HG03066 (cell line): ENCODE results near the gene PEX11B.

Source experiments
- ATAC-seq: cut with Tn5 transposase; IDR thresholded peaks from one replicate; pipeline ENCODE4 v1.9.1; 2021; ENCODE audit warnings: low read depth; ENCODE audit not compliant: unreplicated experiment

The PEX11B gene, protein sequence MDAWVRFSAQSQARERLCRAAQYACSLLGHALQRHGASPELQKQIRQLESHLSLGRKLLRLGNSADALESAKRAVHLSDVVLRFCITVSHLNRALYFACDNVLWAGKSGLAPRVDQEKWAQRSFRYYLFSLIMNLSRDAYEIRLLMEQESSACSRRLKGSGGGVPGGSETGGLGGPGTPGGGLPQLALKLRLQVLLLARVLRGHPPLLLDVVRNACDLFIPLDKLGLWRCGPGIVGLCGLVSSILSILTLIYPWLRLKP

DNA sequence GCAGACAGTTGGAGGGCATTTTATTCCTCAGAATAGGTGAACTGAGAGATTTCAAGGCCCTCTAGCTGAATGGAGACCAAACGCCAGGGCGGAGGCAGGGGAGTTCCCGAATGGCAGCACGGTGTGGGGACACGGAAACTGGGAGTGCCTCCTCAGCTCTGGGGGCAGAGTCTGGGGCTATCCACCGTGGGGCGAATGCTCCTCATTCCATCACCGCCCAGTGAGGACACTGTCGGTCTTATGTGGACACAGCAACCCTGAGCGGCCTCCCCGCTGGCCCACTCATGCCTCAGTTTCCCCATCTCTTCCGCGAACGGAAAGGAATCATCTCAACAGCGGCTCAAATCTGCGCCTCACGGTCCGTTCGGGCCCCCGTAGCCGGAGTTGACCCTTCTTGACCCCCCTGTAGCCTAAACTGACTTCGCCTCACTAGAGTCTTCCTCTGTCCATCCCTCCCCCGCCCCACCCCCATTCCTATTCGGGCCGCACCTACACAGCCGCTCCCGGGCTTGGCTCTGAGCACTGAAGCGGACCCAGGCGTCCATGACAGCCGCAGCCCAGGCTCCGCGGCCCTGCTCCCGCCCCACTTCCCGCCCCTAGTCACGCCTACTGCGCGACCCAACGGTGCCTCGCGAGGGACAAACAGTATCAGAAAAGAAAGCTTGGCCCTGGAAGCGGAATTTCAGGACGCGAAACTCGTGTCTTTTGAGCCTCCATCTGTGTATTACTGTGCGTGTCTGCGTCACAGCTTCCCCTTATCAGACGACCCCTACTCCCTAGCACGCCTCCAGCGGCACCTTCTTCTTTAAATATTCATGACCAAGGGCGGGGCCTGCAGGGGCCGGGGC is at the start of gene PEX11B:
Gene PEX11B (minus strand): TSS at position 574 of the 848 bp plus-strand sequence. CDS start 29 bp downstream, at position 545.
- peak; percentile 76 for ATAC-seq

DNA sequence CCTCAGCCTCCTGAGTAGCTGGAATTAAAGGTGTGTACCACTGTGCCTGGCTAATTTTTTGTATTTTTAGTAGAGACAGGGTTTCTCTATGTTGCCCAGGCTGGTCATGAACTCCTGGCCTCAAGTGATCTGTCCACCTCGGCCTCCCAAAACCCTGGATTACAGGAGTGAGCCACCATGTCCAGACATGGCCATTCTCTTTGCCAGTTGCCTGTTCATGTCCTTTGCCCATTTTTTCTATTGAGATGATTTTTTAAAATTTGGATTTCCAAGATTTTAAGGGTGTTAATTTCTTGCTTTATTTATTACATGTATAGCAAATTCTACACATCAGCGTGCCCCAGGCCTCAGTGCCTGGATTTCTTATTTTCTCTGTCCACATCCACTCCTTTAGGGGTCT is 48.8 kb upstream of the PEX11B start:
- ATAC-seq, result no peak

DNA sequence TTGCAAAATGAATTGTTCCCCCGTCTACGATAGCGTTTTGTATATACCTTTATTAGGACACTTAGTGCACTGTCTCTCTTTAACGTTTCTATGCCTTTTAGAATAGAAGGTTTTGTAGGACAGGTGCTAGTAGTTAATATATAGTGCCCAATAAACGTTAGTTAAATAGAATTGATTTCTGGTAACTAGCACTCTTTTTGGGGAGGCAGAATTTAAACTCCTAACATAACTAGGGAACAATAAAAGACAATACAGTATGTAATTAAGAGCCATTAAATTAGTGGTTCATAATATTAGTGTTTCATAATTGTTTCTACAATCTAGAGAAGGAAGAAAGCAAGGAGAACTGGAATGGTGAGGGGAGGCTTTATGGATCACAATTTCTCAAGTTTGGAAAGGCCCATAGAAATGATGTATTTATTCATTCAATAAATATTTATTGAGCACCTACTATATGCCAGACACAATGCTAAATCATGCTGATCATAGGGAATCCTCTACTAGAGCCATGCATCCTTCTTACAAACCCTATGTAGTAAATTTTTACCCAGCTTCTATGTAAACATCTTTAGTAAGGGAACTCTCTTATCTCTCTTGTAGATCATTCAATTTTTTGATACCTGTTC is 46.7 kb upstream of the PEX11B start:
- no peak for ATAC-seq

DNA sequence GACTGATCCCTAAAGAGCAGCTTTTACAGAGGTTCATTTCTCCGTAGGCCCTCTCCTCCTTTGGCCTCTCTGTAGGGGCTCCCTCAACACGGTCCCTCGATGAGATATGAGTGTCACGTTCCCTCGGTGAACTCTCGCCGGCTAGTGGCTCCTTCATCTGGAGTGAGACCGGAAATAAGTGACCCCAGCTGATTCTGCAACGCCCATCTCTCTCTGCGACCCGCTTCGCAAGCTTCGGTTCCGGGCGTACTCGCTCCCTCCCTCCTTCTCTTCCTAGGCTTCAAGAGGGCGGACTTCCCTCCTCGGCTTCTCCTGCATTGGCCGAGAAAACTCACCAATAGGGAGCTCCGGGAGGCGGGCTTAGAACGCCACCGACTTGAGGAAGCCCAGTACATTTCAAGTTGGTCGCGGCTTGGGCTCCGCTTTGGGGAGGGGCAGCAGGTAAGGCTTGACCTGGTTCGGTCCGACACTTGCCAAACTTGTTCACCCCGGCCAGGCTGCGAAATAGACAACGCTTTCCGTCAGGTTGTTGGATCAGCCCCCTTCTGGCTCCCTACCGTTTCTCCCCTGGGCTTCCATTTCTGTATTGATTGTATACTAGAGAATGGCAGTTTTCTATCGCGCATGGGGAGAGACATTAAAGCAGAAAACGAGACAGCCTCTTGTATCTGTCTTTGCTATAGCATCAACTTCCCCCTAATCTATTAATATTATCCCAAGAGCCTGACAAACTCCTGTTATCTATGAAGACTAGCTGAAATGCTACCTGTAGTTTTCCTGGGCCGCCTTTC is 46.0 kb upstream of the PEX11B start, which contains the start of the genes ANKRD34A and POLR3GL:
Gene ANKRD34A (minus strand): TSS at position 248 of the 791 bp plus-strand sequence. CDS start 2,816 bp downstream, outside the sequence.
Gene POLR3GL (plus strand): TSS at position 363 of the 791 bp plus-strand sequence. CDS start 10,176 bp downstream, outside the sequence.
- ATAC-seq, result peak; percentile 86

DNA sequence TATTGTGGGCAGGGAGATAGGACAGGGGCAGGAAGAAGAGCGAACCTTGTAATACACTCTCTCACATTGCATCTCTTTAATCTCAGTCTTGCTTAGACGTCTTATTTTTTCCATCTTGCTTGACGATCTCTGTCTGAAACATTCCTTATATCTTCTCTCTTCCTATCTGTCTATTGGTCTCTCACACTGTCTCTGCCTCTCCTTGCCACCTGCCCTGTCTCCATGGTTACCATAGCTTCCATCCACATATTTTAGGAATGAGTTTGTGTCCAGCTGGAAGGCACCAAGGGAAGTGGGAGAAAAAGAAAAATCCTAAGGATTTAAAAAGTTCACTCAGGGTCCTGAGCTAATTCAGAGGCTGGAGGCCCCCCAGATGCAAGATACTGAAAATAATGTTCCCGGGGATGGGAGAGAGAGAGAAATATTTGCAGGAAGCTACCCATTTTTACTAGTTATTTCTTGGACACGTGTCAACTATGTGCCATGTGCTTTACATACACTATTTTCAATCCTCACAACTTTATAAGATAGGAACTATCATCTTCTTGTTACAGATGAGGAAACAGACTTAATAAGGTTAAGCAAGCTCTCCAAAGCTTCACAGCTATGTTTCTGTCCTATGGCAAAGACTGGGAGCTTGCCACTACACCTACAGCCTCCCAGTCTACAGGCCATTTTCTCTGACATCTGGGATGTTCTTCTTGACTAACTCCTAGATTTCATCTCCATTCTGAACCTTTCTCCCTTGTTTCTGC is 44.9 kb upstream of the PEX11B start:
- no peak for ATAC-seq

DNA sequence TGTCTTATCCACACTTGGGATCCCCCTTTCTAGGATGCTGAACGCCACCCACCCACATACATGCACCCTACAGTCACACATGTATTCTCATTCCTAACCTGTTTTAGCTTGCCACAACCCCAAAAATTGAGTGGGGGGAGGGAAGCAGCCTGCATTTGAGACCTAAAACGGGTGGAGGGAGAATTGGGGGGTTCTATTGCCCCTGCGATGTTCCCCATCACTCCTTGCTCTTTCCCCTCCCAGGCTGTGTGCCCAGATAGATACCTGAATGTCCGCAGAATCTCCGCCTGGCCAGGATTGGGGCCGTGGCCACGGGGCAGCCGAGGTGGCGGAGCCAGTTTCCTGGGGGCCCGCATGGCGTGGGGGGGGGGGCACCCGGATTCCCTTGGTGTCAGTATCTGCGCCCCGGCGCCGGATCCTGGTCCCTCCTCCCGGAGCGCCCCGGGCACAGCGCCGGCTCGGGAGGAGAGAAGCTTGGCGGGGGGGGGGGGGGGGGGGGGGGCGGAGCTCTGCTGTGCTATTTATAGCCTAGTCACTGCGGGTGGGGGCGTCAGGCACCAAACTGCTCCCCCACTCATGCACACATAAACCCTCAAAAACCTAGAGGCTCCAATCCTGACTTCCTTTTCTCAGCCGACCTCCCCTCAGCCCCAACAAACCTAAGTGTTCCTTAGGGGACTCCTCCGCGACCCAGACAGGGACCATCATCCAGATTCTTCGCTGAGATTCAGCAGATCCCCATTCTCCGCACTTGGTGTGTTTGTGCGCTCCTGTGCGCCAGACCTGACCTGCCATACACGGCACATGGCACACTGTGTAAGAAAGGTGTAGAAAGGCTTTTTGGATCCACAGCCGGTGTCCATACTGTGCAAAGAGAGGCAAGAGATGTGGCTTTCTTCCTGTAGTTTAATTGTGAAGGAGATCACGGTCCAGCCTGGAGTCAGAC is 43.9 kb upstream of the PEX11B start:
- ATAC-seq, result no peak

DNA sequence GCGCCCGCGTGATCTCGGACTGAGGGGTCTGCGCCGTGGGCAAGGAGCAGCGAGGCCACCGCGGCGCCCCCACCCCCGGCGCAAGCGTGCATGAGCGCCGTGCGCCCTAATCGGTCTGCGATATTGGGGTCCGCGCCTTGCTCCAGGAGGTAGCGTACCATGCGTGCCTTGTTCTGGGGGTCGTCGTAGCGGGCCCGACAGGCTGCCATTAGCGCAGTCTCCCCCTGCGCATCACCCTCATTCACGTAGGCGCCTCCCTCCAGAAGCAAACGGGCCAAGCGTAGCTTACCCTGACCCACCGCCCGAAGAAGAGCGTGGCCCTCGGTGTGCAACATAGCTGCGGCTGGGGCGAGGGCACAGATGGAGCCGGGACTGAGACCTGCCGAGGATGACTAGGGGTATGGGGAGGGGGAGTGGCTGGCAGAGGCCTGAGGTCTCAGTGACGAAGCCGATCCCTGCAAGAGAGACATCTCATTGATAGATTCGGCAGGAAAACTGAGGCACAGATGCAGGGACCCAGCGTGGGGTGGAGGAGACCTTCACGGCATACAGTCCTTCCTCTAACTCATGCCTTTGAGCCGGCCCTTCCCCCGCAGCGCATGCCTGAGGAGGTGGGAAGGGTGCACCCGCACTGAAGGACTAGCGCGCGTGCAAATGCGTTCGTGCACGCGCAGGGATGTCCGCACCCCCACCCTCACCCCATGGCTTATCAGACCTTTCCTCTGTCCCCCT is 43.1 kb upstream of the PEX11B start:
- no peak for ATAC-seq

DNA sequence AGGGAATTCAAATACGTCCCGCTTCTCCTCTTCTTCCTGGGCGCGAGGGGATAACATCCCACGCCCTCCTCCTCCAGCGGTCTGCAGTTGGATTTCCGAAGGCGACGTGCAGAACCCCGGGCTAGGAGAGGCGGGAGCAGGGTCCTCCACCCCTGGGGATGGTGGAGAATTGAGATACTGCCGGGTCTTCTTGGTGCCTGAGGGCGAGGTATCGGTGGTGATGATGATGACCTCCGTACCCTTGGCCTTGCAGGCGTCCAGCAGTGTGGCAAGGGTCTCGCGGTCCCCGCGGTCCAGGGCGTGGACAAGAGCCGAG is 42.5 kb upstream of the PEX11B start:
- no peak for ATAC-seq

DNA sequence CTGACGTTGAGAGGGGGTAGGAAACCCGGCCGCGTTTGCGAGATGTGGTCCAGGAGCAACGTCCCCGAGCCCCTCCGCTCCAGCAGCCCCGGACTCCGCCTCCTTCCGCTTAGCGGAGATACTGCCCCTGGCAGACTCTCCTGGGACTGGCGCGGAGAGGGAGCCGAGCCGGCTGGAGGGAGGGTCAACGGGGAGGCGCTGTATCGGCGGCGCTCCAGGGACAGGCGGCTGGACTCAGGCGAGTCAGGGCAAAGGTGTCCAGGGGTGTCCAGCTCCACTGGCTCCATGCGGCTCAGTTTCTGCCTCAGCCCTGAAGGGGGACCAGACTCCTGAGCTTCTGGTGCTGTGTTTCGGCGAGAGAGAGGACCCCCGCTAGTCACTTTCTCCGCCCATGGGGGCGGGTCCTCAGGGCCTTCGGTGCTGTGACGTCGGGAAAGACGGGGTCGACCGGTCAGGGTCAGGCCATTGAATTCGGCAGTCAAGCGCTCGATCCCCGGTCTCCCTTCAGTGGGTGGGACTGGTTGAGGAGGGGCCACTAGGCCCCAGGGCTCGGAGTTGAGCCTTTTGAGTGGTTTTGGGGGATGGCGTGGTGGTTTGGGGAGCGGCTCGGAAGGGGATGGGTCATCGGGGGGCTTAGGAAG is 42.1 kb upstream of the PEX11B start:
- no peak for ATAC-seq

DNA sequence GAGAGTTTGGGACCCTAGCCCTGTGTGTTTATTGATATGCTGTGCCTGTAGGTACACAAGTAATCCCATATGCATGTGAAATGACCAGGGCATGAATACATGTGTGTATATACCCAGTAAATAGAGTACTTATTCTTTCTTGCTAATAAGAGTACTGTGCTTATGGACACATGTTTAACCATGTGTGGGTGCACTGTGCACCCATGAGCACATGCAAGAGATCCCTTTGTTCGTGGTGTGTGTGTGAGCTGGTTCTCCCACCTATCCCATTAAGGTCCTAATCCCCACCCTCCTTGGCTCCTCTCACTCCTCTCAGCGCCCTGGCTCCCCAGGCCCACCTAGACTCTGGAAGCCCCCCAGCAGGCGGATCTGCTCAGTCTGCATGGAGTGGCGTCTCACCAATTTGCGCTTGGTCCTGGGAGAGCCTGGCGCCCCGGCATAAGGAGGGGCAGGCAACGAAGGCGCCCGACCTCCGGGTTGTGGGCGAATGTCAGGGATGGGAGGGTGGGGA is 41.5 kb upstream of the PEX11B start:
- no peak for ATAC-seq

DNA sequence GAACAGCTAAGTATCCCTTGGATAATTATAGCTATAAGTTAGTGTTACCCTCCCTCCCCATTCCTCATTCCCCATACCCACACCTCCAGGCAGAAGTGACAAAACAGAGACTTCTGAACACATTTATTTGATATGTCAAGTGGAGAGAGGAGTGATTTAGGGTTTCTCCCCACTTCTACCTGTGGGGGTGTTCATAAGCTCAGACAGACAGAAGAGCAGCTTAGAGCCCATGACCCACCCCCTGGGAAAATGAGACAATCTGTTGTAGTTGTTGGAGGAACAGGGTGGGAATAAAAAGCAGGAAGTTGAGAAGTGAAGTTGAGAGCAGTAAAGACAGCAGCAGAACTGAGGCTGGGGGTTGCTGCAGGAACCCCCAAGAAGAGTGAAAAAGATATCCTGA is 40.8 kb upstream of the PEX11B start:
- no peak for ATAC-seq

DNA sequence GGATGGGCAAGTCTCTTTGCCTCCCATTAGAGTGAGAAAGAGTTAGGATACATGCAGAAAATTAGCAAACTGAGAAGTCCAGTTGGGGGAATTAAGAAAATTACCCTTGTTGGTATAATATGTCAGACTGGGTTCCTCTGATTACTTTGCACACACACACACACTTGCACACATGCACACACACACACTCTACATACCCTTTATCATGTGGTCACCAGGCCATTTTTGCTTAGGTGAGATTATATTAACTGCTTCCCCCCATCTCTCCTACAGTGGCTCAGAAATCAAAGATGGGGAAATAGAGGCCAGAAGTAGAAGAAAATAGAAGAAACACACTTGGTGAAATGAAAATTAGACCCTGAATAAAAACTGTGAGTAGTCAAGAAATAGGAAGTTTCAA is 40.2 kb upstream of the PEX11B start:
- no peak for ATAC-seq

DNA sequence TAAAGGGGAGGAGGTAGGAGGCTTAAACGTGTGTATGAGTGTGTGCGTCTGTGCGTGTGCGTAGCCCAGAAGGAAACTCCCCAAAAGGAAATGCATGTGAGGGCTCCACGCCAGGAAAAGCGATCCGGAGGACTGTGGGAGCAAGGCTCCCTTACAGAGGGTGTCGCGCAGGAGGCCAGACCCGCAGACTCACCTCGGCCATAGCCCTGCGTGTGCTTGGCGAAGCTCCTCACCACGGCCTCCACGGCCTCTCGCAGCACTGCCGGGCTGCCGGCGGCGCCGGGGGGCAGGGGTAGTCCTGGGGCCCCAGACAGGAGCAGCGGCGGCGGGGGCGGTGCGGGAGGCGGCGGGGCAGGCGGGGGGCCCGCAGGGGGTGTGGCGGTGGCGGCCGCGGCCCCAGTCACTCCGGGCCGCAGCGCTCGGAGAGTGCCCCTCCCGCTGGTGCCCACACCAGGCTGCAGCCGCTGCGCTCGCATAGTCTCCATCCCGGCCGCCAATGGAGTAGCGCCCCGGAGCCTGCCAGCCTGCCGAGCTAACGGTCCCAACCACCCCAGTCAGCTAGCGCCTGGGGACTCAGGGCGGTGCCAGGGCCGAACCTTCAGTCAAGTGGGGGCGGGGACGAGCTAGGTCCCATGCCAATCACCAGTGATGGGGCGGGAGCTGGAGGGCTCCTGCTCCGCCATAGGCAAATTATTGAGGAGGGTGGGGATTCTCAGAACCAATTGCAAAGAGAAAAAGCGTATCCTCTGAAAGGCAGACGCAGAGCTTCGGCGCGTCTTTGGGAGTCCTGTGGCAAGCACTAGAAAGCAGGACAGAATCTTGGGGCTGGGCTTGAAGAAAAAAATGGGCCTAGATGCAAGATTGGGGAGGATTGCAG is 39.2 kb upstream of the PEX11B start, which contains the start of gene LIX1L:
Gene LIX1L (minus strand): TSS at position 575 of the 877 bp plus-strand sequence. CDS start 90 bp downstream, at position 485.
- peak; percentile 85 for ATAC-seq

DNA sequence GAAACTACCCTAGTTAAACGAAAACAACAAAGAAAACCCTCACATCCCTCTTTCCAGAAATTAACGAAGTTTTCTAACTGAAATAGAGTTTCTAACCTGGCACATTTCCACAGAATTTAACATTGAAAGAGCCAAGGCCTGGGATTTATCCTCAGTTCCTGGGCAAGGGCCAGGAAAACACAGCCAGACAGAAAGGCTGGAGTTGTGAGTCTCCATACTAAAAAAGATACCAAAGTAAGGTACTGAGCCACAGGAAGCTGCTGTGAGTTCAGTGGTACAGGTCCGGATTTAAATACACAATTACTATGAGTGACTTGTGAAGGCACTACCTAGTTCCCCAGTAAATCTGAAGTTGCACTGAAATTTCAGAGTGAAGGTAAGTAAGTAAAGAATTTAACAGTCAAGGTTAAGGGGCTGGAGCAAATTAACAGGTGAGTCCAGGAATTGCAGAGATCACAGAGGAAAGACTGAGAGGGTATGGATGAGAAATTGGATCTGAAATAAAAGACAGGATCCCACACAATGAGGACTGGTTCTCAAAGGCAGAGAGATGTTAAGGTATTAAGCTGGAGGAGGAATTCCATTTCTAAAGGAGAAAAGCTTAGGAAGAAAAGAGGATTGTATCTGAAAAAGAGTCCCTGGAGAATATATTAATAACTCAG is 38.4 kb upstream of the PEX11B start:
- no peak for ATAC-seq

DNA sequence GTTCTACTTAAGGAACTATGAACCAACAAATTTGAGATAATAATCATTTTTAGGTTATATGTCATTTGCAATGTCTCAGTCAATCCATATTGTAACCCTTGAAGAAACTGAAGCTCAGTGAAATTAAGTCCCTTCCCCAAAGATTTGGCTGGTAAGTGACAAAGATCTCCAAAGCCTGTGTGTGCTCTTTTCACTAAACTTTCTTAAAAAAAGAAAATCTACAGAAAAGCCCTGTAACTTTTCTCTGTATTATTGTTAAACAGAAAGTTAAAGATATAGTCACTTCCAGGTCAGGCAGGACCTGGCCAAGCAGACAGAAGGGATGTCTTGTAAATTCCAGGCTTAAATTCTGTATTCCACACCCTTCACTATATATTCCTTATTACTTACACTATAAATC is 37.8 kb upstream of the PEX11B start:
- ATAC-seq, result no peak

DNA sequence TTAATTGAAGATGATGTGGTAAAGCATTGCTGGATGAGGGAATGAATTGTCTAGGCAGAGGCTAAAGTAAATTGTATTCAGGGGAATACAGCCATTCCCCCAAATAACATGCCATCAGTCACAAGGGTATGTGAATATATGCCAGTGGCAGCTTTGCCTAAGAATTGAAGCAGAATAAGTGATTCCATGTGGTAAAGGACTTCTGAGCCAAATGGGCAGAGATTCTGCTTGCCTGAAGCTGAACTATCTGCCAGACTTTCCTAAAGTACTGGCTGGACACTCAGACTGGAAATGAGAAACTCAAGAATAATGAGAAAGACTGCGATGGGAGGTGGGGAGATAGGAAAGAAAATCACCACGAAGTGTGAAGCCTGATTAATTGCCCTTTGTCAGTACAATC is 36.9 kb upstream of the PEX11B start:
- ATAC-seq, result no peak
